NCI-H146 (cell line): ENCODE measurements around the gene MGAT3.
"Not testable (repeated sequence)": the region's sequence is repeated elsewhere in the genome, so short reads cannot be mapped to it uniquely, and the experiment has no call there.

Source experiments
- DNase-seq: peaks from one replicate; lab custom pipeline; 2025; lab: John Stamatoyannopoulos, UW

Gene MGAT3, protein sequence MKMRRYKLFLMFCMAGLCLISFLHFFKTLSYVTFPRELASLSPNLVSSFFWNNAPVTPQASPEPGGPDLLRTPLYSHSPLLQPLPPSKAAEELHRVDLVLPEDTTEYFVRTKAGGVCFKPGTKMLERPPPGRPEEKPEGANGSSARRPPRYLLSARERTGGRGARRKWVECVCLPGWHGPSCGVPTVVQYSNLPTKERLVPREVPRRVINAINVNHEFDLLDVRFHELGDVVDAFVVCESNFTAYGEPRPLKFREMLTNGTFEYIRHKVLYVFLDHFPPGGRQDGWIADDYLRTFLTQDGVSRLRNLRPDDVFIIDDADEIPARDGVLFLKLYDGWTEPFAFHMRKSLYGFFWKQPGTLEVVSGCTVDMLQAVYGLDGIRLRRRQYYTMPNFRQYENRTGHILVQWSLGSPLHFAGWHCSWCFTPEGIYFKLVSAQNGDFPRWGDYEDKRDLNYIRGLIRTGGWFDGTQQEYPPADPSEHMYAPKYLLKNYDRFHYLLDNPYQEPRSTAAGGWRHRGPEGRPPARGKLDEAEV

DNA sequence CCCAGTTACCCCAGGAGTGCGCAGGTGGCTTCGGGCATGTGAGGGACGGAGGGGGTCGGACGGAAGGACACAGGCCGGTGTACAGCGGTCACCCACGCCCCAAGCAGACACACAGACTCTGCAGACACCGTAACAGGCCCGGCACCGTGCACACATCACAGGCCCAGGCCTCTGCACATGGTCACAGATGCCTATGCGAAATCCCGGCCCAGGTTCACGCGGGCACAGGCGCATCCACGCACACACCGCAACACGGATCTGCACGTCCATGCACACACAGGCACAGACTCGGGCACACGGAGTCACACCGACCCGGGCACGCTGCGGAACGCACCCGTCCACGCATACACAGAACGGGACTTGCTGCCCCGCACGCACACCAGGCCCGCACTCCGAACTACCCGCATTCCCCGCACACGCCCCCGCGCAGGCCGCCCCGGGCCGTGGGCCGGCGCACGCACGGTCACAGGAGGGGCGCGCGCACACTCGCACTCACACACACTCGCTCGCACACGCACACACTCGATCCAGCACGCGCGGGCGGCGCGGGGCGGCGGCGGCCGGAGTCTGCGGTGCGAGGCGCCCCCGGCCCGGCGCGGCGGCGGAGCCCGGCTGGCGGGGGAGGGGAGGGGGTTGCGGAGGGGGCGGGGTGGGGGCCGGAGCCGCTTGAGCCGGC lies at the start of gene MGAT3:
Gene MGAT3 (plus strand): TSS at position 491 of the 676 bp plus-strand sequence. CDS start 30,336 bp downstream, outside the sequence.
- DNase-seq = no peak

DNA sequence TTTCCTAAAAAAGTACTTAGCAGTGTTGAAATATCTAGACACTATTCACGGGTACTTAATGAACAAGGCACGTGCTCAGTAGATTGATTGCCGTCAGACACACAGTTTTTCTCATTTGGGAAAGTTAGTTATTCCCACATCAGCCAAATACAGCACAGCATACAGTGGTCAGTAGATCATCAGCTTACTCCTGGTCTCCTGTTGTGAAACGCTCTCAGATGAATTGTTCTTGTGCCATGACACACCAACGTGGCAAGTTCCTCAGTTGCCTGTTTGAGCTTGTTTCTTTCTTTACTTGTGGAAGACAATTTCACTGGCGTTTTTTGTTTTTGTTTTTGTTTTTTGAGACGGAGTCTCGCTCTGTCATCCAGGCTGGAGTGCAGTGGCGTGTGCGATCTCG lies 48.6 kb upstream of the MGAT3 start:
- no peak for DNase-seq

DNA sequence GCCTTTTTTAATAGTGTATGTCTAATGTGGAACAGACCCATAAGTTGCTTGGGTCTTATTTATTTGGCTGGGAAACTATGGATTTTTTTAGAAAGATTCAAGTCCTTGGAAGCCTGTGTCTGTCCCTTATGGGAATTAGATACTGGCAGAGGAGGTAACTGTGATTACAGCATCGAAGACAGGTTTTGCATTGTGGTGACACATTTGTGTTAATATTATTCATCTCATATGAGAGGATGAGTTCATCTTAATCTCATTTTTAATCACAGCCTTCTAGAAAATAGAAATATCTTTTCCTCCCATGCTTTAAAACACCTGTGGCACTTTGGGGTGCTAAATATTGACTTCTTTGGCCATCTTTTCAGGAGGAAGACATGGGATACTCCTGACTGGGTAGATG lies 48.0 kb upstream of the MGAT3 start:
- no peak for DNase-seq

DNA sequence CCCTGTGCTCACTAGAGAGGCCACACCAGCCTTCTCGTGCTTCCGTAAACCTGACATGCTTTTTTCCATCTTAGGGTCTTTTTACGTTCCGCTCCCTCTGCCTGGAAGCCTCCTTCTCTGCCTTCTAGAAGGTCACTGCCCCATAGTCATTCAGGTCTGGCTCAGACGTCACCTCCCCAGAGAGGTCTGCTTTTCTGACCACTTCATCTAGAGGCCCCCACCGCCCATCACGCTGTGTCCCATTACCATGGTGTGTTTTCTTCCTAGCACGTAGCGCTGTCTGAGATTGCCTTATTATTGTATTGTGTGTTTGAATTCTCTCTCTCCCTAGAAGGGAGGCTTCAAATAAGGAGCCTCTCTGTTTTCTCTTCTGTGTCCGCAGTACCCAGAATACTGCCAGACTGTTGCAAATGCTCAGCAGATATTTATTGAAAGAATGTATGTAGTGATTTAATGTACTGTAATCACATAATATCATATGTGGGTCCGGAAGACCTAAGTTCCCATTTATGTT lies 47.2 kb upstream of the MGAT3 start:
- no peak for DNase-seq

DNA sequence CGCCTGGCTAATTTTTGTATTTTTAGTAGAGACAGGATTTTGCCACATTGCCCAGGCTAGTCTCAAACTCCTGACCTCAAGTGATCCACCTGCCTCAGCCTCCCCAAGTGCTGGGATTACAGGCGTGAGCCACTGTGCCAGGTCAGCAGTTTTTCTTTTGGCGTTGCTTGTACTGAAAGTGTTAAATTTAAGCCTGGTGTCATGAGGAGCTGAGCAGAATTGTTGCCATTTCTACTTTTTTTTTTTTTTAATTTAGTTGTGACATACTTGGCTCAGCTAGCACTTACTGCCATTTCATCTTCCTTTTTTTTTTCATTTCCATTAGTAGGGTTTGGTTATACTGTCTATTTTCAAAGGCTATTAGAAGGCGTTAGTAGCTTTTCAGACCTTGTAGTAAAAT lies 46.5 kb upstream of the MGAT3 start:
- DNase-seq = no peak

DNA sequence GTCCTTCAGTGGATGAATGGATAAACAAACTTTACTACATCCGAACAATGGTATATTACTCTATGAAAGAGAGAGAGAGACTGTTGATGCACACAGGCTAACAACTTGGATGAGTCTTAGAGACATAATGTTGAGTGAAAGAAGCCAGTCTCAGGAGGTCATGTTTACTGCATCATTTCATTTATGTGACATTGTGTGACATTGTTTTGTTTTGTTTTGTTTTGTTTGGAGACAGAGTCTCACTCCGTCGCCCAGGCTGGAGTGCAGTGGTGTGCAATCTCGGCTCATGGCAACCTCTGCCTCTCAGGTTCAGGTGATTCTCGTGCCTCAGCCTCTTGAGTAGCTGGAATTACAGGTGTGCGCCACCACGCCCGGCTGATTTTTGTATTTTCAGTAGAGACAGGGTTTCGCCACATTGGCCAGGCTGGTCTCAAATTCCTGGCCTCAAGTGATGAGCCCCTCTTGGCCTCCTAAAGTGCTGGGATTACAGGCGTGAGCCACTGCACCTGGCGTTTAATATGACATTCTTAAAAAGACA lies 44.9 kb upstream of the MGAT3 start:
- not testable (repeated sequence) for DNase-seq

DNA sequence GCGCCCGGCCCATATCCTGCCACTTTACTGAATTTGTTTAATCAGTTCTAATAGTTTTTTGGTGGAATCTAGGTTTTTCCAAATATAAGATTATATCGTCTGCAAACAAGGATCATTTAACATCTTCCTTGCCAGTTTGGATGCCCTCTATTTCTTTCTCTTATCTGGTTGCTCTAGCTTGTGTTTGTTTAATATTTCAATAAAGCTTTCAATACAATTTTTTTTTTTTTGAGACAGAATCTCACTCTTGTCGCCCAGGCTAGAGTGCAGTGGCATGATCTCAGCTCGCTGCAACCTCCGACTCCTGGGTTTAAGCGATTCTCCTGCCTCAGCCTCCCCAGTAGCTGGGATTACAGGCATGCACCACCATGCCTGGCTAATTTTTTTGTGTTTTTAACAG lies 43.6 kb upstream of the MGAT3 start:
- not testable (repeated sequence) for DNase-seq

DNA sequence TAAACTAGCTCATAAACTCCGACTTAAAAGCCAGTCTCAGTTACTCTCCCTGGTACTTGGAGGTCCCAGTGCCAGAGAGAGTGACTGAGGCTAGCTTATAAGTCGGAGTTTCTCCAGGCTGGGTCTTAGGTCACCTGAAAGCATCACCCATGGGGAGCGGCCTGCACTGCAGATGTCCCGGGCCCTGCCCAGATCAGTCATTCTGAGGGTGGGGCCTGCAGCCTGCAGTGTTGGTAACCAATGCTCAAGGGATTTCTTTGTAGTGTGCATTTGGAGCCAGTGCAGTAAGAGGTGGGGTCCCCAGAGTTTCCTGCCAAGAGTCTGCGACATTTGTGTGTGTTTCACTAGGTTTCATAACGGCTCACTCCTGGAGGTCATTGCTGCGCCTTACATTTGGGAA lies 42.4 kb upstream of the MGAT3 start:
- DNase-seq = no peak

DNA sequence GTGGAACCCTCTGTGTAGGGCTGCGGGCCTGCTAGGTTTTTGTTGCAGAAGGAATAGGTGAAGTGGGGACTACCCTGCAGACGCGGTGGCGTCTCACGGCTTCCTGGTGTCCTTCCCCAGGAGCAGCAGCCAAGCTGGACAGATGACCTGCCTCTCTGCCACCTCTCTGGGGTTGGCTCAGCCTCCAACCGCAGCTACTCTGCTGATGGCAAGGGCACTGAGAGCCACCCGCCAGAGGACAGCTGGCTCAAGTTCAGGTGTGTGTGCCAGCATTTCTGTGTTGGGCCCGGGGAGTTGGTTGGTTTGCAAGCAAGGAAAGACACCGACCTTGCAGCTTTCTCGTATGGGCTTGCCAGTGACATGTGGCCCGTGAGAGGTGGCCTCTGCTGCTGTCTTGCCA lies 41.9 kb upstream of the MGAT3 start:
- DNase-seq = no peak

DNA sequence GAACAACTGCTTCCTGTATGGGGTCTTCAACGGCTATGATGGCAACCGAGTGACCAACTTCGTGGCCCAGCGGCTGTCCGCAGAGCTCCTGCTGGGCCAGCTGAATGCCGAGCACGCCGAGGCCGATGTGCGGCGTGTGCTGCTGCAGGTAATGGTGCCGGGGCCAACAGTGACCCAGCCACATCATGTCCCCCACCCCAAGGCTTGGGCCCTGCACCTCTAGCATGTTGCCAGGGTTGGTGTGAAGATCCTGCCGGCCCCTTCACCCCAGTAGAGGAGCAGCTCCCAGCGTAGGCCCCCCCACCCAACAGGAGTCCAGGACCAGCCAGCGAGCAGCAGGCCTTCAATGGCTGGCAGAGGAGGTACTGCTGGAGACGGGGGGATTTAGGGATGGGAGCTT lies 41.3 kb upstream of the MGAT3 start:
- DNase-seq = no peak

DNA sequence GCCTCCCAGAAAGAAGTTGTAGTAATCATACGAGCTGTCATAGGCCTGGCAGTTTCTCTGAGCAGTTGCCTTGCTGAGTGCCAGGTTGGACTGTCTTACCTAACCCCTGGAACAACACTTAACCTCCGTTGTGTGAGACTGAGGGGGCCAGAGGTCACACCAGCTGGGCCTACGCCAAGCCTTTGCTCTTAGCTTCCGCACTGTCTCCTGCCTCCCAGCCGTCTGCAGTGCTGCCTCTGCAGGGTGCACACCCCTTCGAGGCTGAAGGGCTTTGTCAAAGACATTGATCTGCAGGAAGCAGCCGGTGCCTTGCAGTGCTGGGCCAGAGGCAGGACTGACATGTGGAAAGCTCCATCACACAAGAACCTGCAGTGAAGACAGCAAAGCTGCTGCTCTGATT lies 40.5 kb upstream of the MGAT3 start:
- DNase-seq = no peak

DNA sequence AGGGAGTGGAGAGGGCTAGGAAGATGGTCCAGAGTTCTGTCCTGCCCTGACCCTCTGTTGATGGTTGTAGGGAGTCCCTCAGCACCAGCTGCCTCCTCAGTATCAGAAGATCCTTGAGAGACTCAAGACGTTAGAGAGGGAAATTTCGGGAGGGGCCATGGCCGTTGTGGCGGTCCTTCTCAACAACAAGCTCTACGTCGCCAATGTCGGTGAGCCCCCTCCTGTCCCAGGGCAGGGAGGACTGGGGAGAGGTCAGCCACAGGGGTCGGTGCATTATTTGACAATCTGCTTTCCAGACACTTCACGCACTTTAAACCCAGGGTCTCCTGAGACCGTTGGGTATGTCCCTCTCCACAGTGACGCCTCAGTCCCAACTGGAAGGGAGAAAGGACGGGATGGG lies 39.2 kb upstream of the MGAT3 start:
- no peak for DNase-seq

DNA sequence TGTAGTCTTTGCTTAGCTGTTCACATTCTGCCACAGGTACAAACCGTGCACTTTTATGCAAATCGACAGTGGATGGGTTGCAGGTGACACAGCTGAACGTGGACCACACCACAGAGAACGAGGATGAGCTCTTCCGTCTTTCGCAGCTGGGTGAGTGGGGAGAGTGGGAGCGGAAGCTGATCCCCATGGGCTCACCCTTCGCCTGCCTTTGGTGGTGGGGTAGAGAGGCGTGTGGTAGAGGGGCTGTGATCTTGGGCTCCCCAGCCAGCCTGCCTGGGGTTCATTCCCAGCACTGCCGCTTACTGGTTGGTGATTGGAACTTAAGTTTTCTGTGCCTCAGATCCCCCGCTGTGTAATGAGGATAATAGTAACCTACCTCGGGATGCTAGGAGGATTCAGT lies 38.1 kb upstream of the MGAT3 start:
- DNase-seq = no peak

DNA sequence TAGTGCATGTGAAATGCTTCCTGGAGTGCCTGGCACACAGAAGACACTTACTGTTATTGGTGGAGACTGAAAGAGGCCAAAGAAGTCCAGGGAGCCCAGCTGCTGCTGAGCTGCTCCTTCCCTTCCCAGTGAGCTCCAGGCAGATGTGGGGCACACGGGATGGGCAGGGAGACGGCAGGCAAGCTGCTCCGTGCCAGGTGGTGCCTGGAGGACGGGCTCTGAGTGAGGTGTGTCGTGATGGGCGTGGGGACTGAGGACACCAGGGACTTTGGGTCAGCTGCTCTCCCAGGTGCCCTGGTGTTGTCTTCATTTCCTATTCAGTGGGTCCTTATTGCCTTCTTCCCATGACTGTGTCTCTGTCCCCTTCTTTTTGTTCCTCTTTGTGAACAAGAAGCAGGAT lies 37.7 kb upstream of the MGAT3 start:
- no peak for DNase-seq

DNA sequence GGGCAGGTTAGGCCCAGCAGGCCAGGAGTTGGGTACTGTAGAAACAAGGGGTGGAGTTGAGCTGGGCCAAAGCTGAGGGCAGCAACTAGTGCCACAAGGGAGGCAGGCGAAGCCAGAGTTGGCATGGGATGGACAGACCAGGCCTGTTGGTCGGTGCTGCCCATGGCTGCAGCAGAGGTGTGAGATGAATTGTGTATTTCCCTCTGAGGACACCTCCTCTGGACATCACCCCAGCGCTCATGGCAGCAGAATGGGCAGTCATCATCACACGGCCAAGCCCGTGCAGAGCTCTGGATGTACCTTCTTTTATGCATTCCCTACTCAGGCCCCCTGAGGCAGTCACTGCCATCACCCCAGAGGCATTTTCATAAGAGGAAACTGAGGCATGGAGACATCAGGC lies 36.9 kb upstream of the MGAT3 start:
- no peak for DNase-seq

DNA sequence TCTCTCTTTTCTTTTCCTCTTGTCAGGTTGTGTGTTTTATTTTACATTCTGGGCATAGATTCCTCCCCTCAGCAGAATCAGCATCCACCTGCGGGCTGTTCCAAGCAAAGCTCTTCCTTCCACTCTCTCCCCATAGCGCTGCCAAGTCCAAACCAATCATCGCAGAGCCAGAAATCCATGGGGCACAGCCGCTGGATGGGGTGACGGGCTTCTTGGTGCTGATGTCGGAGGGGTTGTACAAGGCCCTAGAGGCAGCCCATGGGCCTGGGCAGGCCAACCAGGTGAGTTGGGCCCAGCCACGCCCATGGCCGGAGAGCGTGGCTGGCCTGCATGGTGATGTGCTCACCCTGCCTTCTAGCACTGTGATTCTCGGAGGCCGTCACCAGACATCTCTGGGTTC lies 35.1 kb upstream of the MGAT3 start:
- no peak for DNase-seq

DNA sequence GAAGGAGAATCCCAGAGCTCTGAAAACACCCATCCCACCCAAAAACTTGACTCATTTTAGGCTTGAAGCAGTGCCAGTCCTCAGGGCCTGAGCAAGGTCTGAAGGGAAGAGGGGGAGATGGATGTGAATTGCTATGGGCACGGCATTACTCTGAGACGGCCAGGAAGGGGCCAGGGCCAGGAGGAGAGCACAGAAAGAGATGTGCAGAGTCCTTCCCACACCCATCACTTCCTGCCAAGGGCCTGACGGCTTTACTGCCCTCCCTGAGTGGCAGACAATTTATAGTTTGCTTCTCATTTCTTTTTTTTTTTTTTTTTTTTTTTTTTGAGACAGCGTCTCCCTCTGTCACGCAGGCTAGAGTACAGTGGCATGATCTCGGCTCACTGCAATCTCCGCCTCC lies 34.7 kb upstream of the MGAT3 start:
- DNase-seq = no peak

DNA sequence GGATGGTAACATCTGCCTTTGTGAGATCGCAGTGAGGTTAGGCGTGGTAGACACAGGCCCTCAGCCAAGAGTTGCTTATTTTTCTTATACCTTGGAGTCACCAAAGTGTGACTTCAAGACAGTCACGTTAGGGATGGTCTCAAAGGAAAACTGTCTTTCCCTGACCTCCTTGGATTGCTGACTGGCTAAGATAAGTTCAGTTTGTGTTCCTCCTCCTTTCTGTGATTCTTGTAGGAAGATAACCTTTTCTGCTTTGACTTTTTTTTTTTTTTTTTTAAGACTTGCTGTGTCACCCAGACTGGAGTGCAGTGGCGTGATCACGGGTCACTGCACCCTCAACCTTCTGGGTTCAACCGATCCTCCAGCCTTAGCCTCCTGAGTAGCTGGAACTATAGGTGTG lies 34.1 kb upstream of the MGAT3 start:
- no peak for DNase-seq

DNA sequence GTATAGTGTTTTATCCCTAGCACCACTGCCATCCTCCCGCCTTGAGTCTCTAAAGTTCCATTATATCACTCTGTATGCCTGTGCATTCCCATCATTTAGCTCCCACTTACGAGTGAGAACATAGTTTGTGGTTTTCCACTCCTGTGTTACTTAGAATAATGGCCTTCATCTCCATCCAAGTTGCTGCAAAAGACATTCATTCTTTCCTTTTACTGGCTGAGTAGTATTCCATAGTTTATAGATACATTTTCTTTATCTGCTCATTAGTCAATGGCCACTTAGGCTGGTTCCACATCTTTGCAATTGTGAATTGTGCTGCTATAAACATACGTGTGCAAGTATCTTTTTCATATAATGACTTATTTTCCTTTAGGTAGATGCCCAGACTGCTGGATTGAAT lies 32.8 kb upstream of the MGAT3 start:
- DNase-seq = no peak

DNA sequence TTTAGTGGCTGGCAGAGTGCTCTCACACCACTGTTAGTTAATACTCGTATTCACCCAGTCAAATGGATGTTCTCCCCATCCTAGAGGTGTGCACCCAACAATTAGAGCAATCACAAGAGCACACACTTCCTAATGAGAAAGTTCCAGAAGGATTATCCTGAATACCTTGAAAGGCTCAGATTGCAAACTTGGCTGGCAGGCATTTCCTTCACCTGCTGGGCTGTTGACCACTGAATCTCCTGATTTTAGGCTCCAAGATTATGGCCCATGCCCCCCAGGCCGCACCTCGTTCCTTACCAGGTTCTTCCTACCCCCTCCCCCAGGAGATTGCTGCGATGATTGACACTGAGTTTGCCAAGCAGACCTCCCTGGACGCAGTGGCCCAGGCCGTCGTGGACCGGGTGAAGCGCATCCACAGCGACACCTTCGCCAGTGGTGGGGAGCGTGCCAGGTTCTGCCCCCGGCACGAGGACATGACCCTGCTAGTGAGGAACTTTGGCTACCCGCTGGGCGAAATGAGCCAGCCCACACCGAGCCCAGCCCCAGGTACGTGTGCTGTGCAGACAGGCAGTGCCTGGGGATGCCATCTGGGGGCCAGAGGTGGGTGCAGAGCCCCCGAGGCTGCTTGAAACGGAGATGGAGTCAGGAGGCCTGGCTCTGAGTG lies 30.3 kb upstream of the MGAT3 start:
- no peak for DNase-seq

DNA sequence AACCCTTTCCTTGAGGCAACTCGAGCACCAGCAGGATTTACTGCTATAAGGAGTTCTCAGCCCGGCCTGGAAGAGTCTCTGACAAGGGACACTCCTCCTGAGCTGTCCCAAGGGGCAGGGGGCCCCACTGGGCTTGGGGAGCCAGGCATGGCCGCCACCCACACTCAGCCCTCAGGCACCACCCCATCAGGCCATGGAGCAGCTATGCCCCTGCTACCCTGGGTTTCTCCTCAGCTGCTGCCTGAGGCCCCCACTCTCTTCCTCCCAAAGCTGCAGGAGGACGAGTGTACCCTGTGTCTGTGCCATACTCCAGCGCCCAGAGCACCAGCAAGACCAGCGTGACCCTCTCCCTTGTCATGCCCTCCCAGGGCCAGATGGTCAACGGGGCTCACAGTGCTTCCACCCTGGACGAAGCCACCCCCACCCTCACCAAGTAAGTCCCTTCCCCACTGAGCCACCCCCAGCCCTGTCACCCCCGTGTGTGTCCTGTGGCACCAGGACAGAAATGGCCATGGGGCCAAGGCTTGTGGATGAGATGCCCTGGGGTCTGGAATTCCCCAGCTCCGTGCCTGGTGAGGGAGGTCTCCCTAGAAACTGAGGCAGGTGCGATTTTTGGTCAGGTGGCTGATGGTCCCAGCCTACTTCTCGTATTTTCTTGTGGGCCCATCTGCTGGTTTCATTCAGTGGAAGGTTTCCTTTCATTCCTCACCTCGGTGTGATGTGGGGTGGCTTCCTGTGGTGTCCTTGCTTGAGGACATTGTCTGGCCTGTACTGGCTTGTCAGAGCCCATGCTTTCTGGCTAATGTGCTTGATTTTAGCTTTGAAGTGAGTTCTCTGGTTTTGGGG lies 28.8 kb upstream of the MGAT3 start:
- no peak for DNase-seq
